Measurements from ENCODE around the gene TDRD1. TPM values are rescaled to one million over a fixed set of nuclear protein-coding genes. Genes with fewer than 3 reads are reported as not detected.

The TDRD1 gene
- total RNA-seq, 1 donor from 2014 or later, result 1.6 TPM

DNA sequence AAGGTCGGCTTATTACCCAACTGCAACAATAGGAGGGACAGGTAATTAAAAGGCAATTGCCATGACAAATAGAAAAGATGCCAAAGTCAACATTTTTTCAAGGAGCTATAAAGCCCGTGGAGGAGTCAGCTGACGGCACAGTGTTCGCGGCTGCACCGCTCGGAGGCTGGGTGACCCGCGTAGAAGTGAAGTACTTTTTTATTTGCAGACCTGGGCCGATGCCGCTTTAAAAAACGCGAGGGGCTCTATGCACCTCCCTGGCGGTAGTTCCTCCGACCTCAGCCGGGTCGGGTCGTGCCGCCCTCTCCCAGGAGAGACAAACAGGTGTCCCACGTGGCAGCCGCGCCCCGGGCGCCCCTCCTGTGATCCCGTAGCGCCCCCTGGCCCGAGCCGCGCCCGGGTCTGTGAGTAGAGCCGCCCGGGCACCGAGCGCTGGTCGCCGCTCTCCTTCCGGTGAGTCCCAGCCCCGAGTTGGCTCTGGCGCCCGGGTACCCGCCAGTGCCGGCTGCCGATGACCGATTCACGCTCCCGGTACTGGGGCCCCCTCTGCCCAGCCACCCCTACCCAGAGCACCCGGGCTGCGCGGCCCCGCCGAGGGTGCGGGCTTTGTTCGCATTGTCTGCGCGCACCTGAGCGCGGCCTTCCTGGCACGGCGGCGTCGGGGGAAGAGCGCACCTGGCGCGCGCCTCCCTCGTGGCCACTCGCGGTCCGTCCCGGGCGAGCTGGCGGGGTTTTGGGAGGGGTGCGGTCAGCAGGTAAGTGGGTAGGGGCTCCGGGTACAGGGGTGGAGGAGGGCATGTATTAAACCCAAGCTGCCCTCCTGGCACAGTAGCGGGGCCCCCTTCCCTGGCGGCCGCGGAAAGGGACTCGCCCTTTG, 60.2 kb downstream of the TDRD1 start, which contains the start of gene VWA2:
TSS of gene VWA2 (plus strand) at position 138 of the 877 bp plus-strand sequence. CDS start 9,460 bp downstream, outside the sequence.
- DNase-seq, result no peak

DNA sequence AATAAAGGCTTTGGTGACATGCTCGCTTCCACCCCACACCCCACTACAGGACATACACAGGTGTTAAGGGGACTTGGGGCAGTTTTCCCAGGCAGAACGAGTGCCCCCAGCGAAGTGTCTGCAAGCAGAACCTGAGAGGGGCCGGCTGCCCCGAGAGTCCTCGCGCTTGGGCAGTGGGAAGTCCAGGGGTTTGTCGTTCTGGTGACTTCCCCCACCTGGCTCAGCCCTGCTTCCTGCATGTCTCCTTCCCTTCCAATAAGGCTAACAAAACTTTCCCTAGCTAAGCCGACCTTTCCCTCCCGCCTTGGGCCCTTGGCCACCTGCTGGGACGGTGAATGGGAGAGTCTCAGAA, 60.8 kb downstream of the TDRD1 start:
- DNase-seq, result no peak

DNA sequence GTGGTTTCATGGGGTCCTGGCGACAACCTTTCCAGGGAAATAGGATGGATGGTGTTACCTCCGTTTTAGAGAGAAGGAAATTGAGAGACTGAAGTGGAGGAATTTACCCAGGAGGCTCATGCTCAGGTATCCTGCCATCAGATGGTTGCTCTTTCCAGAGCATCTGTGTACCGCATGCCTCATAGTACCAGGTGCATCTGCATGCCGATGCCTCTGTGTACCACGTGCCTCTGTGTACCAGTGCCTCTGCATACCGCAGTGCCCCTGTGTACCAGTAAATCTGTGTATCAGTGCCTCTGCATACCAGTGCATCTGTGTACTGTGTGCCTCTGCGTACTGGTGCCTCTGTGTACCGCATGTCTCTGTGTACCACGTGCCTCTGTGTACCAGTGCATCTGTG, 63.1 kb downstream of the TDRD1 start:
- no peak for DNase-seq

DNA sequence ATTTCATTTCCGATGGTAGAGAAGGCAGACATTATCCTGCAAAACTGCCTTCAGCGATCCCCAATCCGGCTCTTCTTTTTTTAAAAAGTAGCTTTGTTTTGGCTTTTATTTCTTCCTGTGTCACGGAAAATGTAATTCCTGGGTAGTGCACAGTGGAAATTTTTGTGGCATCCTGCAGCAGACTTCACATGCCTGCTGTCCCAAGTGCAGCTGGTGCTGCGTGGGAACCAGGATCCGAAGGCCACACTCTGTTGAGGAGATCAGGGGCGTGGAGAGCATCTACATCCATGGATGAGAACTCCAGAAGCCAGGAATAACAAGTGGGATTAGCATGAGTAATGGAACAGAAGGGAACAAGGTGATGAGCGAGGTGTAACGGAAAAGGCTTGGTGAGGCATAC, 64.5 kb downstream of the TDRD1 start:
- DNase-seq, result no peak

DNA sequence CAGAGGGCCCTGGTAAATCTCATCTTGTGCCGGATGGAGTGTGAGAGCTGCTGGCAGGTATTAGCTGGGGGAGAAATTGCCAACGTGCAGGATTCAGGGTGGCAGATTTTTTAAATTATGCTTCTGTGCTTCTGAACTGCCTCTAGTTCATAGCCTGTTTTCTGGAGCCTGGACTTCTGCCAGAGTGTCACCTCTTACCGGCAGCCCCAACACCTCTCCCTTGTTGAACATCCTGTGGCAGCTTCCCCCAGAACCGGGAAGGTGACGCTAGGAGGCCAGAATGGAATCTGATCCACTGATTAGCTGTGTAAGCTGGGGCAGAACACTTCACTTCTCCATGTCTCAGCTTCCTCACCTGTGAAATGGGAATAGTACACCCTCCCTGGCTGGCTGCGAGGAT, 65.0 kb downstream of the TDRD1 start:
- no peak for DNase-seq

DNA sequence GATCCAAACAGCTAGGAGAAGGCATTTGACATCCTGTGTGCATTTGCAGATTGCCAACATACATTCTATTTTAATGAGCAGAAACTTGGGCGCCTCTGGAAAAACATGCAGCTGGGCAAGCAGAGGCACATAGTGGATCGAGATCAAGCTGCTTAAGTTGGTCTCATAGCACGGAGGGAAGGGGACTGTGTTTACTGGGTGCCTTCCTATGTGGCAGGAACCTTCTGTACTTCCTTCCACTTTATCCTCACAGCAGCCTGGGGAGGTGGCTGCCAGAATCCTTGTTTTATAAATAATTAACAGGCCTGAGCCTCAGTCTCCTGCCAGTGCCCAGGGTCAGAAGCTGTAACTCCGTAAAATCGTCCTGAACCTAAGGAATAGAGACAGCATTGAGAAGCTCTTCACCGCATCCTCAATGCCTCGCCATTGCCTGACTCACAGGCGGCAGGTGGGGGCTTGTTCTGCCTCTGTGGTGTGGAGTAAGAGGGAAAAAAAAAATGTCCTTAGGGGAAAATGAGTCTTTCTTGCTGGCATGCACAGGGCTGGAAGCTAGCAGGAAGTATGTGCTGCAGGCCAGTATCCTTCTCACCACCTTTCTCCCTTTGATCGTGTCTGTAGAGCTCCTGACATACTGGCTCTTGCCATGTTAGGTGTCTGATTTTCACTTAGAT, 66.1 kb downstream of the TDRD1 start:
- no peak for DNase-seq

DNA sequence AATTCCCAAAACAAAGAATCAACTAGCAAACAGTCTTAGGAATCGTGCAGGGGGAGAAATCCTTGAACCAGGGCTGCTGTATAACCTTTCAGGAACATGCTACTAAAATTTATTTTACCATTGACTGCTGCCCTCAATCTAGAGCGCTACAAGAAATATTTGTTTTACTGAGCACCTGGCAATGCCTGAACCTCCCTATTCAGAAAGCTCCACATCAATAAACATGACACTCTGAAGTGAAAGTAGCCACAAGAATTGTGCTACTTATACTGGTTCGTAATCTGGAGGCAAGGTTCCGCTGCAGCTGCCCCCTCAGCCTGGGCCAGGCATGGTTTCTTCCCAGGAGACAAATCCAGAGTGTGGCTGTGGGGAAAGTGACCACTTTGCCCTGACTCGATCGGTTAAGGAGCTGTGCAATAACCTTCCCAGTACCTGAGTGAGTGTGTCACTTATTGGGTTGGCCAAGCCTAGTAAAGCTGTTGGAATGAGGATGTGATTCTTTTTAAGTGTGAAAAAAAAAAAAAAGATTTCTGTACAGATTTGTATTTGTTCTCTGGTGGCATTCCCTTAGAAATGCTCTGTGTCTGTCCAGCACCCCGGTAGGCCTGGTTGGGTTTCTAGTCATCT, 67.6 kb downstream of the TDRD1 start:
- no peak for DNase-seq

DNA sequence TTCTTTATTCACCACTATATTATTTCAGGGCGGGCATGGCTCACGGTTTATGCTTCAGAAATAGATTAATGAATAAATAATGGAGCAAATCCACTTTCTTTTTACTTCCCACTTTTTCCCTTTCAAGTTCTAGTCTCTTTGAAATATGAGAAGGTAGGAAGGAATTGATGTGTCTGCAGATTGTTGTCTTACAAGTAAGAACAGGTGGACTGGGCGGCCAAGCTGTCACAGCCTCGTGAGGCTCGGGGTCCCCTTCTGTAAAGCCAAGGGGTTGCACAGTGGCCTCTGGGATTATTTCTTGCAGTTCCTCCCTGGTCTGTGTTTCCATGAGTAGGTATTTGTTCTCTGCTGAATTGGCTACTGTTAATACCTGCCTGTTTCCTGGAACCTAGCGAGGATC, 71.1 kb downstream of the TDRD1 start:
- DNase-seq, result no peak

DNA sequence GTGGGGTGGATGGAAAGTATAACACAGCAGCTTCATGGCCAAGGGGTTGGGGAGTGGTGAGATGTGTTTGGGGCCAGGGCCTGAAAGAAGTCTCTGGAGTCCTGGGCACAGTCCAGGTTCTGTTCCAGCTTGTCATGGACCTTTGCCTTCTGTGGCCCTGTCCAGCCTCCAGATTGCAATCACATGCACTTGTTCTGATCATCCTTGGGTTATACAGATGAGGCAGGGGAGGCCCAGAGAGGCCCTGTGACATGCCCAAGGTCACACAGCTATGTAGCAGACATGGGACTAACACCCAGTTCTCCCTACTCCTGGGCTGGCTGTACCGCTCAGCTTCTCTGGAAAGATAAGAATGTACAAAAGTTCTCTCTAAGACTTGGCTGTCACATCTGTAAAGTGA, 71.6 kb downstream of the TDRD1 start:
- DNase-seq, result no peak

DNA sequence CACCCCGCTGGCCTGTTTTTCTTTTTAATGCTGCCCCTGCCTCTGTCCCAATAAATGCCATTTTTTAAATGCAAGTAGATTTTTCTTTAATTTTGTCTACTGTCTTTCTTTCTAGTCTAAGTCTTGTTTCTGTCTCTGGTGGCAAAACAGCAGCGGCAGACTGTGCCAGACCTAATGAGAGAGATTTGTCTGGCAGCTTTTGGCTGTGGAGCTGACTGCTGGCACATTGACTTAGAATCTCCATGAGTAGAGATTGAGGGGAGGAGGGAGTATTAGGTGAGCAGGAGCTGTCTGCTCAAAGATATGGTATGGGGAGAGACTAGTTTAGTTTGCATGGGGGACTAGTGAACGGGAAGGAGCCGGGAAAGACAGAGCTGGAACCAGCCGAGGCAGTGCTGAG, 72.9 kb downstream of the TDRD1 start:
- DNase-seq, result no peak

DNA sequence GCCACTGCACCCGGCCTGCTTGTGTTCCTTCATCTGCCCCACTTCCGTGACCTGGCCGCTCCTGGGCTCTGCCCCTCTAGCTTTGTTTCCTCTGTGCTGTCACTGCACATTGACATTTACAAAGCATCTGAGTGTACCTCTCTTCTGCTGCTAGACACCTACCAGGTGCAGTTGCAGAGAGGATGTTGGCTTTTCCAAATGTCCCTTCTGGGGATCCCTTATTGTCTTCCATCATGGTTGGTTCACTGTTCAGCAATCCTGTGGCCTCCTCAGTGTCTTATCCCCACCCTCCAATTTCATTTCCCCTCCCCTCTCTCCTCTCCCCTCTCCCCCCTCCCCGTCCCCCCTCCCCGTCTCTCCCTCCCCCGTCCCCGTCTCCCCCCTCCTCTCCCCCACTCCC, 73.7 kb downstream of the TDRD1 start:
- DNase-seq, result no peak

DNA sequence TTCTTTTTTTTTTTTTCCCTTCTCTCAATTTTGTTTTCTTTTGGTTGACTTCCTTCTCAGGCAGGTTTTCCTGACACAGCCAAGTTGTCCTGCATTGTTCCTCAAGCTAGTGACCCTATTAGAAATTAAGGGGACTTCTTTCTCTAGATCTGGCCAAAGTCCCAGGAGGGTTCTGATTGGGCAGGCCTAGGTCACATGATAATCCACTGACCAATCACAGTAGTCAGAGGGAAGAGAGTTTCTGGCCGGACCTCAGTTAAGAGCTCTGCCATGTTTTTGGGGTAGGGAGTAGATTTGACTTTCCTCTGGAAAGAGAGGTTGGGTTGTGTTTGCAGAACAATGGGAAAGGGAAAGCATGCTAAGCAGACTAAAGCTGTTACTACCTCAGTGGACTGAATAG, 76.1 kb downstream of the TDRD1 start:
- no peak for DNase-seq

DNA sequence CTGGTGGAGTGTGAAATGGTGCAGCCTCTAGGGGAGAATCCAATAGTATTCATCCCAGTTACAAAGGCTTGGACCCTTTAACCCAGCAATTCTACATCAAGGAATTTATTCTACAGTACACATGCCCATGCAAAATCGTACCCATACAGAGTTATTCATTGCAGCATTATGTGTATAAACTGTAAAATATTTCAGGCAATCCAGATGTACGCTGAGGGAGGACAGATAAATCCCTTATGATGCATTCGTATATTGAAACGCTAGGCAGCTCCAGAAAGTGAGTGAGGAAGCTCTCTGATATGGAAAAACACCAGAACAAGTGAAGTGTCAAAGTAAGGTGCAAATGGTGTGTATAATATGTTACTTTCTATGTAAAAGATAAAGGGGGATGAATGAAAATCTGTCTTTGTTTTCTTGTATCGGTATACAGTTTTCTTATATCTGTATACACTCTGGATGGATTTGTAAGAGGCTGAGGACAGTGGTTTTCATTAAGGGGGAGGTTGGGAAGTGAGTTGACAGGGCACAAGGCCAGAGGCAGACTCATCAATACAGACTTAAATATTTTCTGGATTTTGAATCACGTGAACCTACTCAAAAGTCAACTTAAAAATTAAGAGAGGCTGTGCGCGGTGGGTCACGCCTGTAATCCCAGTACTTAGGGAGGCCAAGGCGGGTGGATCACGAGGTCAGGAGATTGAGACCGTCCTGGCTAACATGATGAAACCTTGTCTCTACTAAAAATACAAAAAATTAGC, 77.0 kb downstream of the TDRD1 start:
- no peak for DNase-seq

DNA sequence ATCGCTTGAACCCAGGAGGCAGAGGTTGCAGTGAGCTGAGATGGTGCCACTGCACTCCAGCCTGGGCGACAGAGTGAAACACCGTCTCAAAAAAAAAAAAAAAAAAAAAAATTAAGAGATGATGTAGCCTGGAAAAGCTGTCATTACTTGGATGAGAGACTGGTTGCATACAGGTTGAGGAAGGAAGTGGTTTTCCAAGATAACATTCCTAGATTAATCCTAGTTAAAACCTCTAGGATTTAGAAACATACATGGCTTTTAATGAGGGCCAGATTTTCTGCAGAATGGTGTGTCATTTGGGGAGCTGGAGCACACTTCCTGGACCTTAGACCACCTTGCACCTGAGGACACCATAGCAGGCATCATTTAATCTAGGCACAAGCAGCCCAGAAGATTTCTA, 77.7 kb downstream of the TDRD1 start:
- no peak for DNase-seq

DNA sequence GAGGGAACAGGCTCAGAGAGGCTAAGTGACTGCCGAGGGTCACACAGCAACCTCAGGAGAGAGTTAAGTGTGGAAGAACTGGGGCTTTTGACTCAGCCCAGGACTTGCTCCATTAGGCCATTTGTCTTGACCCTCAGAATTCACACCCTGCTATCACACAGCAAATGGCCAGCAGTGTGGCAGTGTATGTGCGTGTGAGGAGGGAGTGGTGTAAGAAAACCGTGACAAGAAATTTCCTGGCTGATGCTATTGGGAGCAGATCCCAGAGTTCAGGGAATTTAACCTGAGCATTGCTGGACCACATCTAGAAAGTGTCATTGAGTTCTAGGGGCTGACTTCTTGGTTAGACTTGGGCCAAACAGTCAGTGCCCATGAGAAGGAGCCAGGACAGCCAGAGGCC, 78.3 kb downstream of the TDRD1 start:
- DNase-seq, result no peak

DNA sequence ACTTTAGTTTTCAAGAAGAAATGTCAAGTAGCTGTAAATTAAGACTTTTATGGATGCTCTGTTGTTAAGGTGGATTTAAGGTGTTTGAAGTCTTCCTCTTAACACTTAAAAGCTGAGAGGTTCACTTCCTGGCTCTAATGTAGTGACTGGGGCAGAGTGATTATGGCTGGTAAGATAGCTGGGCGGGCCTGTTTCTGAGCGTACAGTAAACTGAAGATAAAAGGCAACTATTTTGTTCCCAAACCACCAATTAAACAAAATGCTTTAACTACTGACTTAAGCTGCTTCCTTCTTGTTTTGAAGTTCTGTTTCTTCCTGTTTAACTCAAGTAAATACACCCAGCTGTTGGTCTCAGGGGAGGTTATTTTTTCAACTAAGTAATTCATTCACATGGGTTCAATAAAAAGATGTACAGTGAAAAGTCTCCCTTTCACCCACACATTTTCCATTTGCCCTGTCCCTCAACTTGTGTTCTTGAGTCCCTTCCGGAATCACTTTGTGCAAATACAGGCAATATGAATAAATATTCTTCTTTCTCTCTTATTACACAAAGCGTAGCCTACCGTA, 79.2 kb downstream of the TDRD1 start:
- no peak for DNase-seq

DNA sequence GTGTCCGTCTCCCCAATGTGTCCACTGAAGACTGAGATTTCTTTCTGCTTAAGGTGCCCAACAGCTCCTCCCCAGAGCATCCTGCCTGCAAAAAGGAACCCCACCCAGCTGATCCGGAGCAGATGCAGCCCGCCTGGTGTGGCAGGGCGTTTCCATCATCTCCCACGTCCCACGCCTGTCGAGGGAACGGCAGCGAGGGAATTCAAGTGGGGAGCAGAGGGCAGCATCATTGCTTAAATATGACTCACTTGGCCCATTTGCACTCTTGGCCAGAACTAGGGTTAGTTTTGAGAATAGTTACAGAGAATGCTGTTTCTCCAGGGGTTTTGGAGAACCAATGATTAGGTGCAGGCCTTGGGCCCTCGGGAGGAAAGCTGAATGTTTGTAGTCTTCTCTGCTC, 80.7 kb downstream of the TDRD1 start:
- DNase-seq, result no peak

DNA sequence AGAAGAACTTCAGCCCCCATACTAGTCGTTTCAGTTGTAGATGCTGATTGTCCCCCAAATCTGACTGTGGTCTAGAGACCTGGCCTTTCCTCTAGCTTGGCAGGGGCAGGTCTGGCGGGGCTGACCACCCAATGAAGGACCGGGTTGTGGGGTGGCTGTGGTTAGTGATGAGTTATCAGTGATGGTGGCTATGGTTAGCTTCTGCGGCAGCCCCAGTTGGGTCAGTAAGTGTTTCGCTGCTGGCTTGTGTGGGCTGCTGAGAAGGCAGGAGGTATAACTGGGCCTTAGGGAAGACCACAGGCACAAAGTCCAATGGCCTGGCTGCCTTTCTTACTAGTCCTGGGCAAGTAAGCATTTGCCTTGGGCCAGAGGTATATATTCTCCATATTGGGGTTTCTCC, 81.2 kb downstream of the TDRD1 start:
- no peak for DNase-seq

DNA sequence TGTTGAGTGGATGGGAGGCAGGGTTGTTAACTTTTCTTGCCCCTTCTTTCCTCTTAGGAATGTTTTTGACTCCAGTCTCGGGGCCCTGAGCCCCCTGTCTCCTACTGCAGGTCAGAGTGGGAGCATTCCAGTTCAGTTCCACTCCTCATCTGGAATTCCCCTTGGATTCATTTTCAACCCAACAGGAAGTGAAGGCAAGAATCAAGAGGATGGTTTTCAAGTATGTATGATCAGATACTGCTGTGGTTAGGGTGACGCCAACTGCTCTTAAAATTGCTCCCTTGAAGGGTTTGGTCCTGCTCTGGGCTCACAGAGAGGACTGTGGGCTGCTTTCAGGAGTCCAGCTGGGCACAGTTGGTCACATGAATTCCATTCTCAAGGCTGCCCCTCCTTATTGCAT, 81.9 kb downstream of the TDRD1 start:
- no peak for DNase-seq

DNA sequence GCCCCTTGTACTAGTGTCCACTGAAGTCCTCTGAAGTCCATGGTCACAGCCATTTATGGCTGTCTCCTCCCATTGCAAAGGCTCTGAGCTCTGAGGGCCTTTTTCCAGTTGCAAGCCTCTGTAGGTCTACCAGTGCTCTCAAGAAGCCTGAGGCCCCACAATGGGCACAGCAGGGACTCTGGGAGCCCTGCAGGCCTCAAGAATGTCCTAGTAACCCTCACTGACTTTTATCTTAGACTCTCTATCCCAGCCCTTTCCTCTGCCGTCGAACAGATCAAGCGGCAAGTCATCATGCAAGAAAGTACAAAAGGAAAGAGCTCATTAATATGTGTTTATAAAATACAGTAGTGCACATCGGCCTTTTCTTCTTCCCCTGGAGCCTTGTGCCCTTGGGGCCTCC, 83.3 kb downstream of the TDRD1 start:
- DNase-seq, result no peak

DNA sequence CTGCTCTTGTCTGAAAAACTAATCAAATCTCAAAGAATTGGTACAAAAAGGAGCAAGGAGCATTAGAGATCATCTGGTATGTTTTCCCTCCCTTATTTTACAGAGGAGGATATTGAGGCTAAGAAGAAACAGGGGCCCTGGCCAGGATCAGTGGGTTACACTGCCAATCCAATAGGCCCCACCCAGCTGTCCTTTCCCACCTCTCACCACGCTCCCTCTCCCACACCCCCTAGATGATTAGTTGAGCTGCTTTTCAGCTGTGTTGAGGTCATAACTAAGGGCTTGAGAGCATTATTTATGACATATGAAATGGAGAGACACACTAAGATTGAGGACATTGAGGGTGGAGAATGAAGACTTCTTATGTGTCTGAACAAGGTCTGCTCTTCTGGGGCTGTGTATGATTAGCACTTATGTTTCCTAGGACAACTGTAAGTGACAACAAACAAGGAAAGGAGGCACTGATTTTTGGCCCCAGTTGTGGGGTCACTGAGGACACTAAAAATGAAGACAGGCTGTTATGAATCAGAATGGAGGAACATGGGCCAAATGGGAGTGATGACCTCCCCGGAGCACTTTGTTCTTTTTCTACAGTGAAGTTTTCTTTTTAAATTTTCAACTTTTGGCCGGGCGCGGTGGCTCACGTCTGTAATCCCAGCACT, 86.4 kb downstream of the TDRD1 start:
- no peak for DNase-seq

DNA sequence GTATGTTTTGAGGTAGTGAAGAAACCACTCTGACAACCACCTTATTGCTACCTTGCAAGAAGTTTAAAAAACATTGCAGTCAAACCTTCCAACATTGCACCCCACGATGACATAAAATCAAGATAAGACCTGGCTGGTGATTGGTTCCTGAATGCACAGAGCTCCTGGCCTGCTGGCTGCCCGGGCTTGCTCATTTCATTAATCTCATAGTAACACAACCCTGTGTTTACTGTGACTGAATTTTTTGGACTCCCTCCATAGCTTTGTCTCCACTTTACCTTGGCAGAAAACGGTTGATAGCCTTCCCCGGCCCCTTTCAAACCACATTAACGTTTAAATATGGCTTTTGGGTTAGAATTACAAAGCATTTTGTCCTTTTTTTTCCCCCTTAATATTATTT, 87.4 kb downstream of the TDRD1 start:
- DNase-seq, result peak; percentile 45

All from tongue (tissue), 2 donors.